CD4-positive, alpha-beta T cell treated with Interleukin-6 at 100 ng/mL for 8 hours (primary cell): ENCODE data around the gene OCIAD2.
"Not testable (repeated sequence)": the region's sequence is repeated elsewhere in the genome, so short reads cannot be mapped to it uniquely, and the experiment has no call there.

ENCODE experiments used
- DNase-seq: peaks from one replicate; pipeline ENCODE4 v3.0.0-alpha.2; 2020; ENCODE audit warnings: mixed read lengths, low spot score

The OCIAD2 gene

DNA sequence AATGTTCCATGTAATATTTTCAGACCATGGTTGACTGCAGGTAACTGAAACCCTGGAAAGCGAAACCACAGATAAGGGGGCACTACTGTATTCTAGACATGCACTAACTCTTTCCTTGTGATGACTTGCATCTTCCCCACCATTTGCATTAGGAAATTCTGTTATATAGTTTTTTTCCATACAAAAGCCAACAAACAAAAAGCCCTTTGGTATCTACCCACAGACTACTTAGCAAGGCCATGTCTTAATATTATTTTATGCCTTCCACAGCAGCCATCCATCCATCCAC lies 52.2 kb downstream of the OCIAD2 start:
- DNase-seq = no peak

DNA sequence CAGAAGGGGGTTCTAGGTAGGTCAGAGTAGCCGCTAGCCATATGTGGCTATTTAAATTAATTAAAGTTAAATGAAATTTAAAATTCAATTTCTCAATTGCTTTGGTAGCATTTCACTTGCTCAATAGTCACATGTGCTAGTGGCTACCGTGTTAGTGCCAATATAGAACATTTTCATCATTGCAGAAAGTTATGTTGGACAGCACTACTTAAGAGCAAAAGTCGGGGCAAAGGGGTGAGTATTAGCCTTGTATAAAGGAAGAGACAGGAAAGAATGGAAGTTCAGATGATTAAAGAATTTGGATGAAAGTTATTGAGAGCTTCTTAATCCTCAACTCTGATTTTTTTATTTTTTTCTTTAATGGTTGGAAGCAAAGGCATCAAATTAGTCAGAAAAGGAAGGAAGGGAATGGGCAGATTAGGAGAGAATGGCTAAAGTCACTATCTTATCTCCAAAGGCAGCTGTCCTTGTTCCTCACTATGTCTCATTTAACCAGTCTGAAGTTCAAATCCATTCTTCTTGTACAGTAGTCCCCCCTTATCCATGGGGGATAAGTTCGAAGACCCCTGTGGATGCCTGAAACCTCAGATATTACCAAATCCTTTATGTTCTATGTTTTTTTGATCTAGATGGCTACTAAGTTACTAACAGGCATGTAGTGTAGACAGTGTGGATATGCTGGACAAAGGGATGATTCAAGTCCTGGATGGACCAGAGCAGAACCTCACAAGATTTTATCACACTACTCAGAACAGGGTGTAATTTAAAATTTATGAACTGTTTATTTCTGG lies 52.8 kb downstream of the OCIAD2 start:
- DNase-seq = no peak

DNA sequence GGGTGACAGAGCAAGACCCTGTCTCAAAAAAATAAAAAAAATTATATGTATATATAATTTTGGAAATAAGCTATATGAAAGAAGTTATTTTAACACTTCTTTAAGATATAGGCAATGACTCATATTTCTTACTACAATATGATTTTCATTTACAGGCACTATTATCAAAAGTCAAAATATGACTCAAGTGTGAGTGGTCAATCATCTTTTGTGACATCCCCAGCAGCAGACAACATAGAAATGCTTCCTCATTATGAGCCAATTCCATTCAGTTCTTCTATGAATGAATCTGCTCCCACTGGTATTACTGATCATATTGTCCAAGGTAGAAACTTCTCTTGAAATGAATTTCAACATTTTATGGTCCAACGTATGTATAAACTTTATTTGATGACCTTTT lies 54.9 kb downstream of the OCIAD2 start:
- DNase-seq = no peak

DNA sequence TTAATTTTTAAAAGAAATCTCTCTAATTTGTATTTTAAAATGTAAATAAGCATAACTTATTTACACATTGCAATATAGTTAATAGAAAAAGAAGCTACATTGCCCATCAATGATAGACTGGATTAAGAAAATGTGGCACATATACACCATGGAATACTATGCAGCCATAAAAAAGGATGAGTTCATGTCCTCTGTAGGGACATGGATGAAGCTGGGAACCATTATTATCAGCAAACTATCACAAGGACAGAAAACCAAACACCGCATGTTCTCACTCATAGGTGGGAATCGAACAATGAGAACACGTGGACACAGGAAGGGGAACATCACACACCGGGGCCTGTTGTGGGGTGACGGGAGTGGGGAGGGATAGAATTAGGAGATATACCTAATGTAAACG lies 57.8 kb downstream of the OCIAD2 start:
- DNase-seq = not testable (repeated sequence)

DNA sequence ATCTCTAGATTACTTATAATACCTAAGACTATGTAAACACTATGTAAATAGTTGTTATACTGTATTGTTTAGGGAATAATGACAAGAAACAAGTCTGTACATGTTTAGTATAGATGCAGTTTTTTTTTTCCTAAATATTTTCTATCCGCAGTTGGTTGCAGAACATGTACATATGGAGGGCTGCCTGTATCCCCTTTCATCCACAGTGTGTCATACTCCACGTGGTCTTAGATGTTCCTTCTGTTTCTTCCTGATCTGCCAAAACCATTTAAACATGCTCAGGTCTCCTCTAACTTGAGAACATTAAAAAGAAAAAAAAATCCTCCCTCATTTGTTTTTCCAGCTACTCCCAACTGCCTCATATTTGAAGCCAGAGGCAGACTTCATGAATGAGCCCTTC lies 61.7 kb downstream of the OCIAD2 start:
- no peak for DNase-seq

DNA sequence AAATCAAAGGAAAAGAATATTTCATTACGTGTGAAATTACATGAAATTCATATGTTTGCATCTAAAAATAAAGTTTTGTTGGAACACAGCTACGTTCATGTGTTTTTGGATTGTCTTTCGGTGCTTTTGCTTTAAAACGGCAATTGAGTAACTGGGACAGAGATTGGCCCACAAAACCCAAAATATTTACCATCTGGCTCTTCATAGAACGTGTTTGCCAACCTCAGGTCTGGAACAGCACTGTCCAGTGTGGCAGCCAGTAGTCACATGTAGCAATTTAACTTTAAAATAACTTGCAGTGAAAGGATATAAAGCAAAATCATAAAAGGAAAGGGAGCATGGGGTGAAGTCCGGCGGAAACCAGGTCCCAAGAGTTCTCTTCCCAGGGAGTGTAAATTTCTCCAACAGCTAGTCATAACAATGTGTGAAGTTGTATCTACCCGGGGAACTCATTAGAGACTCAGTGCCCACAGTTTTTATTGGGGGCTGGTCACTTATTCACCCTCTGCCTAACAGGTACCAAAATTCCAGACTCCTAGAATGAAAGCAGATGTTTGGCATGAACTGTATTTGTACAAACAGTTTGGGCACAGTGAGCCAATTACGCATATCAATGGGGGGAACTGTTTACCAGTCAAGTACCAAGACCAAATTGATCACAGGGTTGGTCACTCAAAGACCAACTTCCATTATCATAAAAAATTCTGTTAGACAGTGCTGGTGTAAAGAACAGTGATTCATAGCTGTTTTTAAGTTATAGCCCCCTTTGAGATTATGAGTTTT lies 65.3 kb downstream of the OCIAD2 start:
- DNase-seq = no peak

DNA sequence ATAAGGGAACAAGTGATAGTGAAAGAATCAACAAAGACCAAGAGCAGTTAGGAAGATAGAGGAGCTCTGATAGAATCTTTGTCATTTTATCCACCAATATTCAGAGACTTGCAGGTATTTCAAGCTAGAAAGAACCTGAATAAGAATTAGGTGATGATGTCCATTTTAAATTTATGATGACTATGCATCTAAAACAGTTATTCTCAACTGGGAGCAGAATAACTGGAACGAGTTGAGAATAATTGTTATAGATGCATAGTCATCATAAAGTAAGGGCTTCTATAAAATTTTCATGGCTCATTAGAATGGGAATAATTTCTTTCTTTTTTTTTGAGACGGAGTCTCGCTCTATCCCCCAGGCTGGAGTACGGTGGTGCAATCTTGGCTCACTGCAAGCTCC lies 69.9 kb downstream of the OCIAD2 start:
- DNase-seq = no peak
